Activated CD8-positive, alpha-beta memory T cell treated with anti-CD3 and anti-CD28 coated beads for 4 hours (primary cell): ENCODE data around the gene XPOT.

Source experiments
- DNase-seq, 2 donors: peaks; one replicate each; pipeline ENCODE4 v3.0.0-alpha.2; 2020; ENCODE audit warnings: low read depth in 2 of 2

Gene XPOT

GRCh38 chr12:64427988-64428387 is 23.8 kb downstream of the XPOT start:
- DNase-seq = no peak

GRCh38 chr12:64428956-64429355 is 24.8 kb downstream of the XPOT start:
- no peak for DNase-seq

- DNase-seq = no peak
These were observed 26.7 kb downstream of the XPOT start for GRCh38 chr12:64430886-64431285.

- no peak for DNase-seq
These were observed 27.6 kb downstream of the XPOT start for GRCh38 chr12:64431791-64432190.

- no peak for DNase-seq
These were observed 29.7 kb downstream of the XPOT start for GRCh38 chr12:64433915-64434314.

- DNase-seq = no peak
These were observed 35.9 kb downstream of the XPOT start for GRCh38 chr12:64440100-64440499.

GRCh38 chr12:64445490-64445889 is 41.3 kb downstream of the XPOT start:
- no peak for DNase-seq

GRCh38 chr12:64446295-64446694 is 42.1 kb downstream of the XPOT start:
- no peak for DNase-seq

- DNase-seq = no peak
These were observed 46.0 kb downstream of the XPOT start for GRCh38 chr12:64450057-64450640.

GRCh38 chr12:64450711-64451486 is 46.7 kb downstream of the XPOT start:
- DNase-seq = no peak

- DNase-seq = peak; percentile 28 to 46
These were observed 47.7 kb downstream of the XPOT start, which contains the start of gene TBK1 for GRCh38 chr12:64451687-64452558. TSS of gene TBK1 (plus strand) at chr12:64452120. CDS start at chr12:64455871, 3,751 bp downstream.

GRCh38 chr12:64452559-64453329 is 48.6 kb downstream of the XPOT start:
- no peak for DNase-seq

GRCh38 chr12:64455506-64455905 is 51.3 kb downstream of the XPOT start:
- DNase-seq = no peak

- no peak for DNase-seq
These were observed 51.9 kb downstream of the XPOT start for GRCh38 chr12:64456119-64456518.

GRCh38 chr12:64457032-64457431 is 52.8 kb downstream of the XPOT start:
- peak in 1 of 2 donors; percentile 13 for DNase-seq

- no peak for DNase-seq
These were observed 53.3 kb downstream of the XPOT start for GRCh38 chr12:64457466-64457865.

GRCh38 chr12:64457923-64458322 is 53.7 kb downstream of the XPOT start:
- DNase-seq = no peak

- no peak for DNase-seq
These were observed 55.3 kb downstream of the XPOT start for GRCh38 chr12:64459394-64459891.

GRCh38 chr12:64461634-64462414 is 57.6 kb downstream of the XPOT start:
- DNase-seq = no peak

GRCh38 chr12:64466178-64466577 is 62.0 kb downstream of the XPOT start:
- no peak for DNase-seq

GRCh38 chr12:64468966-64469365 is 64.8 kb downstream of the XPOT start:
- DNase-seq = no peak
